SU-DHL-6 (cell line): ENCODE data around the gene ZBTB16.

Experiments
- H2AFZ ChIP-seq: fragments of 200-600 bp; sonication (generic); 2 replicates; pipeline ENCODE4 v1.6.1; 2014; ENCODE audit warnings: low read depth, mild to moderate bottlenecking, moderate library complexity, mixed read lengths, antibody characterized with exemption, low read length; ENCODE audit not compliant: severe bottlenecking
- H3F3A ChIP-seq: fragments of 200-600 bp; shearing (Covaris generic); 2 replicates; pipeline ENCODE4 v1.6.0; 2016; ENCODE audit warnings: antibody characterized with exemption, mild to moderate bottlenecking; ENCODE audit not compliant: insufficient read depth
- H3K27ac ChIP-seq: fragments of 200-600 bp; sonication (generic); 2 replicates; pipeline ENCODE4 v1.5.1; 2016; ENCODE audit warnings: low read depth, mild to moderate bottlenecking, low read length, moderate library complexity, mixed read lengths
- H3K27me3 ChIP-seq: fragments of 200-600 bp; sonication (generic), shearing (Covaris generic); 2 replicates; pipeline ENCODE4 v1.6.0; 2014; ENCODE audit warnings: mild to moderate bottlenecking, low read length
- H3K36me3 ChIP-seq: fragments of 200-600 bp; sonication (generic); 2 replicates; pipeline ENCODE4 v1.6.1; 2014; ENCODE audit warnings: mild to moderate bottlenecking, low read length, mixed read lengths
- H3K4me2 ChIP-seq: fragments of 300-600, 200-600 bp; shearing (Covaris generic), sonication (generic); 2 replicates; pipeline ENCODE4 v1.6.0; 2014; ENCODE audit warnings: low read length, low read depth, mild to moderate bottlenecking; ENCODE audit not compliant: poor library complexity, severe bottlenecking
- H3K4me3 ChIP-seq: fragments of 200-600 bp; sonication (generic); 2 replicates; pipeline ENCODE4 v1.5.1; 2014; ENCODE audit warnings: antibody characterized with exemption, low read length, mild to moderate bottlenecking, mixed read lengths; ENCODE audit not compliant: insufficient read depth, poor library complexity, severe bottlenecking
- H3K79me2 ChIP-seq: fragments of 200-600 bp; sonication (generic); 2 replicates; pipeline ENCODE4 v1.6.1; 2014; ENCODE audit warnings: mild to moderate bottlenecking, low read length, moderate library complexity; ENCODE audit not compliant: insufficient read depth
- H3K9ac ChIP-seq: fragments of 200-600 bp; sonication (generic); 2 replicates; pipeline ENCODE4 v1.7.0; 2014; ENCODE audit warnings: mild to moderate bottlenecking, low read length
- H3K9me2 ChIP-seq: fragments of 200-600 bp; sonication (generic); replicated peaks from 2 replicates; pipeline ENCODE4 v1.6.1; 2014; ENCODE audit warnings: low read length; ENCODE audit not compliant: insufficient read depth
- H3K9me3 ChIP-seq: fragments of 200-600 bp; sonication (generic); 2 replicates; pipeline ENCODE4 v1.6.1; 2014; ENCODE audit warnings: low read length, mixed read lengths; ENCODE audit not compliant: insufficient read depth
- H4K20me1 ChIP-seq: fragments of 200-600 bp; sonication (generic); 2 replicates; pipeline ENCODE4 v1.6.1; 2014; ENCODE audit warnings: low read depth, mild to moderate bottlenecking, antibody characterized with exemption, low read length, moderate library complexity, mixed read lengths
- CTCF ChIP-seq: fragments of 200-600 bp; sonication (generic); IDR thresholded peaks from one replicate; pipeline ENCODE4 v1.5.1; 2017; ENCODE audit warnings: antibody characterized with exemption, mild to moderate bottlenecking, low read length, moderate library complexity; ENCODE audit not compliant: insufficient read depth, poor library complexity, severe bottlenecking
- EZH2phosphoT487 ChIP-seq: fragments of 200-600 bp; sonication (generic), shearing (Covaris generic); conservative IDR thresholded peaks from 2 replicates; pipeline ENCODE4 v1.6.1; 2018; ENCODE audit warnings: mild to moderate bottlenecking, antibody characterized with exemption, low read length, moderate library complexity, mixed read lengths

The ZBTB16 gene

GRCh38 chr11:114085965-114086793, 26.7 kb downstream of the ZBTB16 start:
- no peak overlapping the region for H2AFZ ChIP-seq

GRCh38 chr11:114087025-114087424, 27.5 kb downstream of the ZBTB16 start:
- H4K20me1 ChIP-seq, result no peaks in the 10 kb centered on the region
- no peaks in the 10 kb centered on the region for H3K9me3 ChIP-seq
- H3K36me3 ChIP-seq, result no peaks in the 10 kb centered on the region
- no peak overlapping the region for H3K9ac ChIP-seq
- no peak overlapping the region for H3K4me2 ChIP-seq
- H3K9me2 ChIP-seq, result no peaks in the 10 kb centered on the region
- no peak overlapping the region for H2AFZ ChIP-seq
- no peaks in the 10 kb centered on the region for H3F3A ChIP-seq
- H3K79me2 ChIP-seq, result no peaks in the 10 kb centered on the region
- TF ChIP-seq CTCF, result no peak
- no peak for TF ChIP-seq EZH2phosphoT487
- no peak overlapping the region for H3K27ac ChIP-seq
- H3K27me3 ChIP-seq, result peaks cover 3% of the 10 kb centered on the region; the same call in 1 of the 2 replicates
- H3K4me3 ChIP-seq, result no peak overlapping the region

More at GRCh38 chr11:114085965-114086793, 26.7 kb downstream of the ZBTB16 start:
- H3K9me3 ChIP-seq, result no peaks in the 10 kb centered on the region
- H4K20me1 ChIP-seq, result no peaks in the 10 kb centered on the region
- H3K9ac ChIP-seq, result no peak overlapping the region
- H3K36me3 ChIP-seq, result no peaks in the 10 kb centered on the region
- no peak overlapping the region for H3K4me3 ChIP-seq
- no peak overlapping the region for H3K27ac ChIP-seq
- no peak overlapping the region for H3K4me2 ChIP-seq
- no peaks in the 10 kb centered on the region for H3F3A ChIP-seq
- peaks cover 3% of the 10 kb centered on the region; the same call in 1 of the 2 replicates for H3K27me3 ChIP-seq
- H3K79me2 ChIP-seq, result no peaks in the 10 kb centered on the region
- no peaks in the 10 kb centered on the region for H3K9me2 ChIP-seq
- TF ChIP-seq CTCF (no peak), EZH2phosphoT487 (no peak)

DNA sequence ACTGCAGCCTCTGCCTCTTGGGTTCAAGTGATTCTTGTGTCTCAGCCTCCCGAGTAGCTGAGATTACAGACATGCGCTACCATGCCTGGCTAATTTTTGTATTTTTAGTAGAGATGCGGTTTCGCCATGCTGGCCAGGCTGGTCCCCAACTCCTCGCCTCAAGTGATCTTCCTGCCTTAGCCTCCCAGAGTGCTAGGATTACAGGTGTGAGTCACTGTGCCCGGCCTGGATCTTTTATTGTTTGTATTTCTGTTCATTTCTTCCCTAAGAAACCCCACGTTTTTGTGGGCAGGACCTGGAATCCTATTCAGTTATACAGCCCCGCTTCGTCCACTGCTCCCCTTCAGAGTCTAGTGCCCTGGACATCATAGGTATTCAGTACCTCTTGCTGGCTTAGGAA, 28.7 kb downstream of the ZBTB16 start:
- no peaks in the 10 kb centered on the region for H4K20me1 ChIP-seq
- no peaks in the 10 kb centered on the region for H3K36me3 ChIP-seq
- TF ChIP-seq EZH2phosphoT487, result no peak
- TF ChIP-seq CTCF, result no peak
- H3F3A ChIP-seq, result no peaks in the 10 kb centered on the region
- no peak overlapping the region for H3K27ac ChIP-seq
- no peaks in the 10 kb centered on the region for H3K9me3 ChIP-seq
- H3K27me3 ChIP-seq, result peaks cover 3% of the 10 kb centered on the region; the same call in 1 of the 2 replicates
- H3K4me2 ChIP-seq, result no peak overlapping the region
- no peak overlapping the region for H3K4me3 ChIP-seq
- H3K9ac ChIP-seq, result no peak overlapping the region
- no peak overlapping the region for H2AFZ ChIP-seq
- no peaks in the 10 kb centered on the region for H3K79me2 ChIP-seq
- no peaks in the 10 kb centered on the region for H3K9me2 ChIP-seq
